GM18517 (cell line): ENCODE data around the gene TBC1D22A.
"Not testable (repeated sequence)": the region's sequence is repeated elsewhere in the genome, so short reads cannot be mapped to it uniquely, and the experiment has no call there.

ENCODE experiments used
- ATAC-seq: cut with Tn5 transposase; IDR thresholded peaks from one replicate; pipeline ENCODE4 v1.9.1; 2021; ENCODE audit warnings: mild to moderate bottlenecking, moderate library complexity; ENCODE audit not compliant: unreplicated experiment

The TBC1D22A gene

GRCh38 chr22:46809153-46809885 is 46.9 kb downstream of the TBC1D22A start:
- ATAC-seq, result no peak

- no peak for ATAC-seq
Measured at GRCh38 chr22:46810856-46811786, 48.7 kb downstream of the TBC1D22A start.

- no peak for ATAC-seq
Measured at GRCh38 chr22:46812034-46812605, 49.7 kb downstream of the TBC1D22A start.

DNA sequence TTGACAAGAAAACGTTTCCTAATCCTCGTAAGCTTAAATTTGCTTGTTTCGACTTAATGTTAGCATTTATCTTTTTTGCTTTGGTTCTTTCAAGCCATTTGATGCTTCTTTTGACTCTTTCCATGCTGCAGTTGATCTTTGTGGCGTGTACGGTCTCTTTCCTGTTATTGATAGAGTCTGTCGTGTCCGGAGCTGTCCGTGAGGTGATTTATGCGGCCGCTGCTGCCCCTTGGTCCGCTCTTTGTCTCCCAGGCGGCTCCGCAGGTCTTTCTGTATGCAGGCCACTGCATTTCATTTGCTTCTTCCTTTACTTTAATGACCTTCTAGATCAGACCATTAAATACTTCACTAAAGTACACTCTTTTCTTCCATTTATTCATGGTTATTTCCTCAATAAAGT is 50.3 kb downstream of the TBC1D22A start:
- ATAC-seq, result no peak

GRCh38 chr22:46813816-46814597 is 51.6 kb downstream of the TBC1D22A start:
- no peak for ATAC-seq

GRCh38 chr22:46815132-46815531 is 52.7 kb downstream of the TBC1D22A start:
- ATAC-seq, result no peak

GRCh38 chr22:46815559-46815895 is 53.1 kb downstream of the TBC1D22A start:
- no peak for ATAC-seq

- no peak for ATAC-seq
Measured at GRCh38 chr22:46815896-46816731, 53.7 kb downstream of the TBC1D22A start.

- not testable (repeated sequence) for ATAC-seq
Measured at GRCh38 chr22:46817390-46817789, 54.9 kb downstream of the TBC1D22A start.

- ATAC-seq, result no peak
Measured at GRCh38 chr22:46823248-46823647, 60.8 kb downstream of the TBC1D22A start.

GRCh38 chr22:46823654-46824053 is 61.2 kb downstream of the TBC1D22A start:
- ATAC-seq, result no peak

- no peak for ATAC-seq
Measured at GRCh38 chr22:46824344-46824909, 62.0 kb downstream of the TBC1D22A start.

- ATAC-seq, result no peak
Measured at GRCh38 chr22:46824980-46825544, 62.6 kb downstream of the TBC1D22A start.

- no peak for ATAC-seq
Measured at GRCh38 chr22:46826438-46827135, 64.1 kb downstream of the TBC1D22A start.

DNA sequence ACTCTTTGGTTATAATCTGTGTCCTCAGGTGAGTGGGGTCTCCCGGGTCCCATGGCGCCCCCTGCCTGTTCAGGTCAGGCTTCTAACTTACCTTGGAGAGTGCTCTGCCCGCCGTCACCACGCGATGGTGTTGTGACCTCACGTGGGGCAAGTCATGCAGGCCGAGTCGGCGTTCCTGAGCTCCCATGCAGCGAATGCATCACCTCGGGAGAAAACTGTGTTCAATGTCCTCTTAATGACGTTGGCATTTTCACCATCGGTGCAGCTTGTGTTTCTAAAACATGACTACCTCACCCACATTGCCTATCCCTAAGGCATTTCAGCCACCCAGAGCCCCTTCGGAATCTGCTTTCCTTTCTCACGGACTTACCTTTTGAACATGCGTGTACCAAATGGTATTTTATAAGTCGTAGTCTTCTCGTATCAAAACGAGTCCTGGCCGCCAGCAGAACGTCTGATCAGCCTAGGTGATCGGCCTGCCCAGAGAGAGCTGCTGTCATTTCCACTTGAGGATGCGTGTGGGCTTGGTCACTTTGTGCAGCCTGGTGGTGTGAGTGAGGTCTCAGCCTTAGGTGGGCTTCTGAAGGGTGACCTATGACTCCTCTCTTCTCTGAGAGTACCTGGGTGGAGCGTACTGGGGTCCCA is 64.8 kb downstream of the TBC1D22A start:
- ATAC-seq, result no peak

DNA sequence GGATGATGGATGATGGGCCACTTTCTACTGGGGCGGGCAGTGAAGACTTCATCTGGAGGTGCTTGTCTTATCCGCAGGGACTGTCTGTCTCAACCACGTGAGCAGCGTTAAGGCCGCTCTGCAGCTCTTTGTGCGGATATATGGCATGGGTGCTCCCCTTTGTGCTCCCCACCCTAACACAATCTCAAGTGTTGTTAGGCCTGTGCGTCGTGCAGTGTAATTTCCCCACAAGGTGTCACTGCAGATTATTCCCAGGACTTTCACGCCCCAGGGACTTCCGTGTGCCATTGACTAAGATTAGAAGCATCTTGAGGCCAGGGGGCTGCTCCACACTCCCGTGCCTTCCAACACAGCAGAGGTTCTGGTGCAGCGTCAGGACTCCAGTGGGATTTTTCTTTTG is 65.3 kb downstream of the TBC1D22A start:
- no peak for ATAC-seq

- no peak for ATAC-seq
Measured at GRCh38 chr22:46828323-46828900, 66.0 kb downstream of the TBC1D22A start.
